Embryonic facial prominence (tissue), 1 donor: ENCODE measurements around the gene PACC1.

Experiments used
- DNase-seq: peaks from one replicate; pipeline ENCODE4 v3.0.0-alpha.2; 2016; ENCODE audit errors: extremely low spot score

Gene PACC1

DNA sequence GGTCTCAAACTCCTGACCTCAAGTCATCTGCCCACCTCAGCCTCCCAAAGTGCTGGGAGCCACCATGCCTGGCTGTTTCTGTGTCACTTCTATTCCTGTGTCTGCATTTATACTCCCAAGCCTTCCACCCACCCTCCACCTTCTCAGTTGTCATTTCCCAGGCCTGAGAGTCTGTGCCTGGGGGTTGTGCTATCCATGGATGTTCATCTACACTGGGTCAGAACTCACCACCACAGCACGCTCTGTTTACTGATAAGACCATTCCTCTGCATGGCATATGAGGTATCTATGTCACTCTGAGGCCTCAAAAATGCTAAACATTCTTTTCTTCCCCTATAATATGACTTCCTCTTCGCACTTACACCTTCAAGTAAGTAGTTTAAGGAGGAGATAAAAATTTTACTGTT lies 24.1 kb upstream of the PACC1 start:
- no peak for DNase-seq

DNA sequence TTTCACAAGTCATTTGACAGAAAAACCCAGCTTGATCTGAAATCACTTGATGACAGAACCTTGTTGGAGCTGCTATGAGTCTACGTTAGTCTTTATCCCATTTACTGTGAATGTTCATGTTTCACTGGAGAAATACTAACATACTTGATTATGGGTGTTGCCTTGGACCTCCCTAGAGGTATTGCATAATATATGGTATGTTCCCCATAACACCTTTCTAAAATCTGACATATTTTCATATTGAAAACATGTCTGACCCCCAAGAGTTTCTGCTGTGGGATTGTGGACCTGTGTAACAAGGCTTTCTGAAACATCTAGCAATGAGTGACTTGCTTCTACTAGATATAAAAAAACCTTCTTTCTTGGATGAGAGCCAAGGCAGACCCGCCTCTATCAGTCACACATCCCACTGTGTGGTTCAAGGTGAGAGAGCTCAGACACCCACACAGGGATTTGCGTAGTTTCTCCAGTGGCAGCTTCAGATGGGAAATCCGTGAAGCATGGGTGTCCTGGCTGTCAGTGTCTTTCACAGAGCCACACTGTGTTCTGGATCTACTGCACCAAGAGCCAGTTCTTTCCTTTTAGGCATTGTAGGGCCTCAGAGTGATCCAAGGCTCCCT lies 22.6 kb upstream of the PACC1 start:
- DNase-seq, result no peak

DNA sequence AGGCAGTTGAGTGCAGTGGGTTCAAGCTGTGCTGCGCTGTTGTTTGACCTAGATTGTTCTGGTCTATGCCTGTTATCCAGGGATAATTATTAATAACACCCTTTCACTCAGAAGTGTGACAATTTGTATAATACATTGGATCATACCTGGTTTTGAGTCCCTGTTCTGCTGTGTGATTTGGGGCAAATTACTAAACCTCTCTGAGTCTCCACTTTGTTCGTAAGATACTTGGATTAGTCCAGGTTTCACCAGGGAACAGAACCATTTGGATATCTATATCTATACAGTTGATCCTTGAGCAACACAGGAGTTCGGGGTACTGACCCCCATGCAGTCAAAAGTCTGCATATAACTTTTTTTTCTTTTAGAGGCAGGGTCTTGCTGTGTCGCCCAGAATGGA lies 20.3 kb upstream of the PACC1 start:
- DNase-seq, result no peak

DNA sequence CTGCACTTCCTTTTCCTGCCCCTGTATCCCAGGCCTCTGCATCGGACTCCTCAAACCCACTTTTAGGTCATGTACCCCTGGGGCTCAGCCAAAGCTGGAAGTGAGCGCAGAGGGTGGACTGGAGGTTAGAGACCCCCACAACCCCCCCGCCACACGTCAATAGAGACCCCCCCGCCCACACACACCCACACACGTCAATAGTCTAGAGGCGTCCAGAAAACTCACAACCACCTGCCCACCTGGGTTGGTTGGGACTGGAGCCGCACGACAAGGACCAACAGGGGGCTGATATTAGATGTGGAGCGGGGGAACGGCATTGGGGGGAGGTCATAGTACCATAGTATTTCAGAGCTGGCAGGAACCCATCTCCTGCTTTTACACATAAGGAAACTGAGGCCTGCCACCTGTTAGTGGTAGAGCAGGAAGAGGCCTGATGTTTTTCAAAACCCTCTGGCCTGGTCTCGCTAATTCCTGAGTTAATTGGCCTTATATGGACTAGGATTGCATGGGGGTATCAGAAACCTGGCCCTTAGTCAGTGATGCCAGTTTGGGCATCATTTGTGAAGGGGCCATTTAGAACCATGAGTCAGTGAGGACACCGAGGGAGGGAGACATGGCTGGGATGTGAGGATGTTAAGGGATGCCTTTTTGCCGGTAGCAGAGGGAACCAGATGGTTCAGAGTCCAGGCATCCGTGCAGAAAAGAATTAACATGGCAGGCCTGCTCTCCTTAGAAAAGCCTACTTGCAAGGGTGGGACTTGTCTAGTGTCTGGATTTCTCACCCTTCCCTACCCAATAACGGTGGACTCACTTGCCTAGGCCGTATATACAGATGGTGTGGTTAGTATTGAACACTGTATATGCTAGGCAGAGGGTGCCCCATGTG lies 19.1 kb upstream of the PACC1 start:
- DNase-seq, result no peak

DNA sequence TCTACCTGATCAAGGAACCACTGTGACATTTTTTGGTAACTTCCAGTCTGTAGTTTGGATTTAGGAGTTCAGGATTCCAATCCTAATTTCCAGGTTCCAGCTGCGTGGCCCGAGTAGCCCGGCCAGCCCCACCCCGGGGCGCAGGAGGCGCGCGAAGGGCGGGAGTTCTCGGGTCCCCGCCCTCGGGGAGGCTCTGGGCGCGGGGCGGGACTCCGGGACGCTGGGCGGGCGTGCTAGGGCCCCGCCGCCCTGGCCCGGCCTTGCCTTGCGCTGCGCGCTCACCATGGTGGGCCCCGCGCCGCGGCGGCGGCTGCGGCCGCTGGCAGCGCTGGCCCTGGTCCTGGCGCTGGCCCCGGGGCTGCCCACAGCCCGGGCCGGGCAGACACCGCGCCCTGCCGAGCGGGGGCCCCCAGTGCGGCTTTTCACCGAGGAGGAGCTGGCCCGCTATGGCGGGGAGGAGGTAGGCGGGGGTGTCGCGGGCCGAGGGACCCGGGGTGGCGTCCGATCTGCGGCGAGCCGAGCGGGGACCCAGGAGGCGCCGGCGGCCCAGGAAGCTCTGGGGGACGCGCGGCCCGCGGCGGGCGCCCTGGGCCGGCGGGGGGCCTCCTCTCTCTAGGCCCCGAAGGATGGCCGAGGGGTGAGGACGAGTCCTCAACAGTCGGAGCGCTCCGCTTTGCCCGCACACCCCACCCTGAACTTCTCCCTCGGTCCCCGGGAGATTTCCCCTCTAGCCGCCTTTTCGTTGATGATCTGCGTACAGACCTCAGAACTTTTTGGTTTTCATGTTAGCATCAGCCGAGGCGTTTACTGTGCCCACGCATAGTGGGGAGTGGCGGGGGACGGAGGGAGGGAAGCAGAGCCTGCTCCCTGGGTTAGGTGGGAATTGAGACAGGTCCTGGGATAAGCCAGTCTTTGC lies 18.2 kb upstream of the PACC1 start, which contains the start of gene NENF:
Gene NENF, plus strand, starts transcription at position 260 of the 916 bp plus-strand sequence. Its CDS starts 24 bp downstream, at position 284.
- no peak for DNase-seq

DNA sequence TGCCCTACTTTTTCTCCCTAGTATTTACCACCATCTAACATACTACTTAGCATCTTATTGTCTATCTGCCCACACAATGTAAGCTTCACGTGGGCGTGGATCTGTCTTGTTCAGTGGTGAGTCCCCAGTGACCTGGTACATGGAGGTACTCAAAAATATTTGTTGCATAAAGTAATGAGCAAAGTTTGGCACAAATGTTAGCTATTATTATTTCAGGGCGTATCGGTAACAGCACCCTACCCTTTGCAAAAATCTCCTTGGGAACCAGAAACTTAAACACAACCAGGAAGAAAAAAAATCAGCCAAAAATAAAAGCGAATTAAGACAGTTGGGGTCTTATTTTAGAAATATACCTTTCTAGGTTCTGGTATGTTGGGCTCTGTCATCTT lies 17.6 kb upstream of the PACC1 start:
- DNase-seq, result no peak

DNA sequence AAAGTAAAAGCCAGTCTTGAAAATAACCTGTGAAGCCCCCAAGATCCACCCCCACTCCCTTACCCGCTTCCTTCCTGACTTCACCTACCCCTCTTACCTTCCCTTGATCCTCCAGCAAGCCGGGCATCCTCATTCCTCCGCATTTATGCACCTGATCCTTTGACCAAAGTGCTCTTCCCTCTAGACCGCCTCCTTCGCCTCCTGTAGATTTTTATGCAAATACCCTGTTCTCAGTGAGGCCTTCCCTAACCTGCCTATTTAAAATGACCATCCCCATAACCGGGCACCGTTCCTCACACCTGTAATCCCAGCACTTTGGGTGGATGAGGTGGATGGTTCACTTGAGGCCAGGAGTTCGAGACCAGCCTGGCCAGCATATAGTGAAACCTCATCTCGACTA lies 17.0 kb upstream of the PACC1 start:
- no peak for DNase-seq

DNA sequence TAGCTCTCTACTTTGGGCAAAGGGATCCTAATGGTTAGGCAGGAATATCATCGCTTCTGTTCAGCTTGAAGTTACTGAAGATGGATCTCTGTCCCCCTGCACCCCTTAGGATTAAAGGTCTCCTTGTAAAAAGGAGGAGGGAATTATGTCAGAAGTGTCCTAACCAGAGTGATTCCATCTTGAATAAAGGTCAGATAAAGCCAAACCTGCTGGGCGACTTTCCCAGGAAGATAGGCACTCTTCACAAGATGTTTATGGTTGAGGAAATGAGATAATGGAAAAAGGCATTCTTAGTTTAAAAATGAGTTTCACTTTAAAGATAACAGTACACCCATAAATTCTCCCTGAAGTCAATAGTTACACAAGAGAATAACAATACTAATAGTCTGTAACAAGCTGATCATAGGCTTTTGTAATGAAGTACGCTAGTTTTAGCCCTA lies 16.3 kb upstream of the PACC1 start:
- no peak for DNase-seq

DNA sequence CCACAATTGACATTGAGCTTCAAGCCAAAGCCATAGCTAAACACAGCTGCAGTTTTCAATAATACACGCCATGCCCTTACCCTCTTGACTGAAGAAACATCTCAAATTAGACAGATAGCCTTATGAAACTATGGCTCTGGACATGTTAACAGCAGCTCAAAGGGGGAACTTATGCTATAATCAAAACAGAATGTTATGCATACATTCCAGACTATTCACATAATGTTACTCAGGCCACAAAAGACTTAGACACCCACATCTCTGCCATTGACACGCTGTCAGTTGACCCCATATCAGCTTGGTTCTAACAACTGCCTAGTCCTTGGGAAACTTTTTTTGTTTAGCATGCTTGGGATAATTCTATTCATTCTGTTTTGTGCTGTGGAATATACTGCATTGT lies 15.7 kb upstream of the PACC1 start:
- DNase-seq, result no peak

DNA sequence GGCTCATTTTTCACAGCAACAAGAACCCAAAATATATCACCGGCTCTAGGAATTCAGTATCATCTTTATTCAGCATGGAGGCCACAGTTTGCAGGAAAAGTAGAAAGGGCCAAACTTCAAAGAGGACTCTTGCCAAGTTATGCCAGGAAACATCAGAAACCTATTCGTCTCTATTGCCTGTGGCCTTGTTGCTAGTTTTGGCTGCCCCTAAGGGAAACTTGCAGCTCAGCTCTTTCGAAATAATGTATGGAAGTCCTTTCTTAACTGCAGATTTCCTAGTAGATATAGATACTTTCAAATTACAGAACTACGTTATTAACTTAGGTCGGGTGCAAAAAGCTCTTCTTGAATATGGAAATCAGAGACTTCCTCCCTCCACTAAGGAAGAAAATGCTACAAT lies 13.8 kb upstream of the PACC1 start:
- DNase-seq, result no peak

DNA sequence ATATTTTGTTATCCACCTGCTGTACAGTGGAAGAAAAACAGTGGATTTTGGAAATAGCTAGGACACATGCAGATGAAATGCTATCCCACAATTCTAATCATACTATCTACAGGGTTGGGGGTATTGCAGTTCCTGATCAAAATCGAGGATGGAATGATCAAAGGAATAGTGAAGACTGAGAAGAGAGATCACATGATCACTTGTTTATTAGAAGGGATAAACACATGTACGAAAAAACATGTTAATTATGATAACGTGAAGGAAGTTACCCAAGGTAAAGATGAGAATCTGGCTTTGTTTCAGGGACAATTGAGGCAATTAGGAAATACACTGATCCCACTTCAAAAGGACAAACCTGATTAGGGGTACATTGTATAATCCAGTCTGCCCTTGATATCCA lies 9.2 kb upstream of the PACC1 start:
- no peak for DNase-seq

DNA sequence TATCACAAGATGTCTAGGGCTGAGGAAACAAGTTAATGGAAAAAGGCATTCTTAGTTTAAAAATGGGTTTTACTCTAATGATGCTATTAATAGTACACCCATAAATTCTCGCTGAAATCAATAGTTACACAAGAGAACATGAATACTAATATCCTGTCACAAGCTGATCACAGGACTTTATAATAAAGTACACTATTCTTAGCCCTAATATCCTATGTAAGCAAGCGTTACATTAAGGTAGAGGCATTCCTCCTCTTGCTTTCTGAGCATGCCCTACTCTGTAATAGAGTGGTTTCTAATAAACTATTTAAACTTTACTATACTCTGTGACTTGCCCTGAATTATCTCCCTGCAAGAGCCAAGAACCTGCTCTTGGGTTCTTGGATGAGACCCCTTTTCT lies 6.5 kb upstream of the PACC1 start:
- DNase-seq, result no peak

DNA sequence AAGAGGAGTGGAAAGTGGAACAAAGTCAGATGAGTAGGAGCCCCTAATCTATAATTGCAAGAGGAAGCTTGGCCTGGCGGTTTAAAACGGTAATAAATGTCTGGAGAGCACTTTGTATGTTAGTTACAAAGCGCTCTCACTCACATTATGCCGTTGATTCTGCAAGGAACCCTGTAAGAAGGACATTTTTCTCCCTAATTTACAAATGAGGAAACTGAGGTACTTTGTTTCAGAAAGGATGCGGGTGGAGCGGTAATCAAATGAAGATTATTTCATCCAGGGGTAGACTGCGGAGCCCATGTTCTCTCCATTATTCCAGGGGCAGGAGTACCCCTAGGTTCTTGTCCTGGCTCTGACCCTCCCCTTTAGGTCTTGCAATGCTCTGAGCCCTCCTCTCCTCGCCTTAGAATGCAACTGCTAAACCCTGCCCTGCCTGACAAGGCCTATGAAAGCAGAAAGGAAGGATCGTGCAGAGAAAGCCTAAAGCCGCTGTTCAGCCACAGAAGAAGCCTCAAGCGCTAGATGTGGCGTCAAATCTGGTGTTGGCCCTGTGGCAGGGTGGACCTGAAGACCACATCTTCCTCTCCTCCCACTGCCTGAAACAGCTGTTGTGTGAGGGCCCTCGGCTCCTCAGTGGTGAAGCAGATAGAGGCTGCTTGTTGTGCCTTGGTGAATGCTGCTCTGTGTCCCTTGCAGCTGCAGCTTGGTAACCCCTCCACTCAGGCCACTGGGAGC lies 588 bp upstream of the PACC1 start:
- DNase-seq, result no peak

DNA sequence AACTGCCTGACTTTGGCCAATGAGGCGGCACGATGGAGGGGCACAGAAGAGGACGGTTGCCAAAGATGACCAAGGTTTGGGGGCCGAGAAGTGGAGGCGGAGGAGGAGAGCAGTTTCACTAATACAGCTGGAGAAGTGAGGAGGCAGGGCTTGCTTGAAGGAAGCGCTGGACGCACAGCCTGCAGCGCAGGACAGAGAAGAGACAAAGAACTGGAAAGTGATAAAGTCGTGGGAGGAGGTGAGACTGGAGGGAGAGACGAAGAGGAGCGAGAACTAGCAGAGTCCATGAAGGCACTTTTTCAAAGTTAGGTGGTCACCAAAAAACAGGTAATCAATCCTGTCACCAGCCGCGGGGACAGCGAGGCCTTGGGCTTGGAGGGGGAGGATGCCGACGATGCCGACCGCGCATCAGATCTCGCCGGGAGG lies 771 bp downstream of the PACC1 start:
- DNase-seq, result no peak

DNA sequence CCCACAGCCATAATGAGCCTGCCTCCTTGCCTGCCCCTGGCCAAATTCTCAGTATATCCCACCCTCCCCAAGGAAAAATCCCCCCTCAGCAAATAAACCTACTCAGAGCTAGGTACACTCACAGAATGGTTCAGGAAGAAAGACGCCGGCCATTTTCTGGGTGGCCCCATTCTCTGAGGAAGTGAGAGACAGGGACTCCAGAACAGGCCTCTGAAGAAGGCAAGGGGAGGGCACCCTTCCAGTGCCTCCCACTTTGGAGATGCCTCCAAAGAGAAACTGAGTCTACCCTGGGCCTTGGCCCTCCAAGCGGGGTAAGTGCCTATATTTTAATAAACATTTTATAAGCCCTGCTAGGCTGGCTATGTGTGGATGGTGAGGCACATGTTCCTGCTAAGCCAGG lies 2.3 kb downstream of the PACC1 start:
- no peak for DNase-seq

DNA sequence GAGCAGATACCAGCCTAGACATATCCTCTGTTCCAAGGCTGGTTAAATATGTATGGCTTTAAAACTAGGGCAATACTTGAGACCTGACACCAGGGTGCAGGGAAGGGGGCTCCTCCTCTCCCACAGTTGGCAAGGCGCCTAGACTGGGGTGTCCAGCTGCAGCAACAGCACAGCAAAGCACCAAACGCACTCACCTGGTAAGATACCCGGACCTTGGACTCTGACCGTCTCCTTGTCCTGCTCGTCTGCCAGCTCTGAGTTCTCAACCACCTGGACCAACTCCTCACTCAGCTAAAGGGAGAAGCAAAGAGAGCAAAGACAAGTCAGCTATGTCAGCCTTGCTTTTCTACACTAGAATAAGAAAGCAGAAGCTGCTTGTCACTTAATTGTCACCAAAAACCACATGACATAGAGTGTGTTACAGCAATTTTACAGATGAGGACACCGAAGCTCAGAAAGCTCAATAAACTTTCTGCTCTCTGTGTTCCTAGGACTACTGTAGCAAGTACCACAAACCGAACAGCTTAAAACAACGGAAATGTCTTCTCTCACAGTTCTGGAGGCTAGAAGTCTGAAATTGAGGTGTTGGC lies 4.4 kb downstream of the PACC1 start:
- no peak for DNase-seq

DNA sequence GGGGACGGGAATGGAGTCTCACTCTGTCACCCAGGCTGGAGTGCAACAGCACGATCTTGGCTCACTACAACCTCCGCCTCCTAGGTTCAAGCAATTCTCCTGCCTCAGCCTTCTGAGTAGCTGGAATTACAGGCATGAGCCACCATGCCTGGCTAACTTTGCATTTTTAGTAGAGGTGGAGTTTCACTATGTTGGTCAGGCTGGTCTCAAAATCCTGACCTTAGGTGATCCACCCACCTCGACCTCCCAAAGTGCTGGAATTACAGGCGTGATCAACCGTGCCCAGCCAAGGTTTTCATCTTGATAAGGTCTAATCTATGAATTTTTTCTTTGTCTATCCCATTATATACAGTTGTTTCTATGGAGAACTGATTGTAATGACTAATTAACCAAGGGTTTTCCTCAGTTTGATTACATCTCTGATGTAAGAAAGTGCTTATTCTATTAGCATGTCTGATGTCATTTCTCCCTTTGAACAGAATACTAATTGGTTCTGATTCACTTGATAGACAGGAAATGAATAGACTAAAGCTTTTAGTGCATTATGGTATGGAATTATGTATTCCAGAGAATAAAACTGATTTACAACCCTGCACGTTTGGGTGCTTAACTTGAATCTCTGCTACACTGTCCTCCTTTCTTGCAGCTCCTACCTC lies 11.9 kb downstream of the PACC1 start:
- no peak for DNase-seq

DNA sequence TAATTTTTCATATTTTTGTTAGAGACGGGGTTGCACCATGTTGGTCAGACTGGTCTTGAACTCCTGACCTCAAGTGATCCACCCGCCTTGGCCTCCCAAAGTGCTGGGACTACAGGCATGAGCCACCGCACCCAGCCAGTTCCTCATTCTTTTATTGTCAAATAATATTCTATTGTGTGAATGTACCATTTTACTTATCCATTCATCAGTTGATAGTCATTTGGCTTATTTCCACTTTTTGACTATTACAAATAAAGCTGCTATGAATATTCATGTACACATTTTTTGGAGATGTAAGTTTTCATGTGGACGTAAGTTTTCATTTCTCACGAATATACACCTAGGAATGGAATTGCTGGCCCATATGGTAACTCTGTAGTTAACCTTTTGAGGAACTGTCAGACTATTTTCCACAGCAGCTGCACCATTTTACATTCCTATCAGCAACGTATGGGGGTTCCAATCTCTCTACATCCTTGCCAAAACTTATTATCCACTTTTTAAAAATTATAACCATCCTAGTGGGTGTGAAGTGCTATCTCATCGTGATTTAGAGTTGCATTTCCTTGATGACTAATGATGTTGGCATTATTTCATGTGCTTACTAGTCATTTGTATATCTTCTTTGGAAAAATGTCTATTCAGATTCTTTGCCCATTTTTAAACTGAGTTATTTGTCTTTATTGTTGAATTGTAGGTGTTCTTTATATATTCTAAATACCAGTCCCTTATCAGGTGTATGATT lies 12.7 kb downstream of the PACC1 start:
- DNase-seq, result no peak

DNA sequence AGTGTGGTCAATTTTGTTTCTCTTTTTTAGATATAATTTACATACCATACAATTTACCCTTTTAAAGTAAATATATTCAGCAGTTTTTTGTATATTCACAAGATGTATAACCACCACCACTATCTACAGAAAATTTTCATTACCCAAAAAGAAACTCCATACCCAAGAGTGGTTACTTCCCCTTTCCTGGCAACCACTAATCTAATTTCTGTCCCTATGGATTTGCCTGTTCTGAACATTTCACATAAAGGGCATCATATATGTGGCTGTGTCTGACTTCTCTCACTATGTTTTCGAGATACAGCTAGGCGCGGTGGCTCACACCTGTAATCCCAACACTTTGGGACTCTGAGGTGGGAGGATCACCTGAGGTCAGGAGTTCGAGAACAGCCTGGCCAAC lies 13.6 kb downstream of the PACC1 start:
- no peak for DNase-seq

DNA sequence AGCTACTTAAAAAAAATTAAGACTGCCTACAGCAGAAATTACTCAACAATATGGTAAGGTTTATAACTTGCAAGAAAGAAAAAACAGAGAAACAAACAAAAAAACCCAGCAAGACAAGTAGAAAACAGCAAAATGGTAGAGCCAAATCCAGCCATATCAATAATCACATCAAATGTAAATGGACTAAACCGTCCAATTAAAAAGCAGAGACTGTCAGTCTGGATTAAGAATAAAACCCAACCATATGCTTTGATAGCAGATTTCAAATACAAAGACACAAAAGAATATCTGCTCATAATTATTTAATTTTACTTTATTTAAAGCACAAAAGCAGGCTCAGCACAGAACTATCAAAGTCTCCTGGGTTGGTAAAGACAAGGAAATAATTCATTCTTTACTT lies 17.5 kb downstream of the PACC1 start:
- no peak for DNase-seq
